GM12878 (cell line): ENCODE data around the gene MS4A6A. TPM values are rescaled to one million over a fixed set of nuclear protein-coding genes. Genes with fewer than 3 reads are reported as not detected.

Experiments used
- BMI1 ChIP-seq: fragments of 450-650 bp; IDR thresholded peaks from 2 replicates; pipeline ENCODE4 v1.6.1; 2016; ENCODE audit warnings: mild to moderate bottlenecking, moderate library complexity, borderline replicate concordance
- CHD1 ChIP-seq: IDR thresholded peaks from 2 replicates; pipeline ENCODE4 v1.6.1; 2012; ENCODE audit warnings: low read depth, low read length, improper control_type of control experiment
- CHD4 ChIP-seq: fragments of 200-600 bp; sonication (generic); IDR thresholded peaks from 2 replicates; pipeline ENCODE4 v1.6.1; 2016; ENCODE audit warnings: mild to moderate bottlenecking
- EZH2 ChIP-seq: IDR thresholded peaks from 2 replicates; pipeline ENCODE4 v1.6.1; 2012; ENCODE audit warnings: low read depth, mild to moderate bottlenecking, control low read depth, inconsistent platforms, low read length, borderline replicate concordance; ENCODE audit not compliant: control insufficient read depth
- GATAD2B ChIP-seq: fragments of 450-650 bp; conservative IDR thresholded peaks from 2 replicates; pipeline ENCODE4 v1.6.1; 2017; ENCODE audit warnings: low read depth, mild to moderate bottlenecking, moderate library complexity
- IKZF2 ChIP-seq, 2 experiments: fragments of 450-650 bp; IDR thresholded peaks; 2 replicates each; pipeline ENCODE4 v1.6.1; 2017; ENCODE audit warnings: mild to moderate bottlenecking in 2 of 2, moderate library complexity in 2 of 2
- IRF3 ChIP-seq: fragments of 450-650 bp; IDR thresholded peaks from 2 replicates; pipeline ENCODE4 v1.6.1; 2014; ENCODE audit warnings: mild to moderate bottlenecking
- MLLT1 ChIP-seq: fragments of 450-650 bp; IDR thresholded peaks from 2 replicates; pipeline ENCODE4 v1.6.1; 2016; ENCODE audit warnings: mild to moderate bottlenecking
- NFXL1 ChIP-seq: fragments of 450-650 bp; IDR thresholded peaks from 2 replicates; pipeline ENCODE4 v1.6.1; 2017; ENCODE audit warnings: antibody characterized with exemption, mild to moderate bottlenecking, borderline replicate concordance
- NR2C1 ChIP-seq: fragments of 450-650 bp; IDR thresholded peaks from 2 replicates; pipeline ENCODE4 v1.6.1; 2017; ENCODE audit warnings: antibody characterized with exemption, mild to moderate bottlenecking, moderate library complexity
- PRDM15 ChIP-seq: fragments of 450-650 bp; formaldehyde crosslinking; IDR thresholded peaks from 2 replicates; pipeline ENCODE4 v1.4.0; 2020; ENCODE audit warnings: mild to moderate bottlenecking, moderate library complexity
- RELB ChIP-seq: fragments of 450-650 bp; IDR thresholded peaks from 2 replicates; pipeline ENCODE4 v1.6.1; 2017; ENCODE audit warnings: low read depth, mild to moderate bottlenecking, moderate library complexity
- STAT1 ChIP-seq: fragments of 450-650 bp; conservative IDR thresholded peaks from 2 replicates; pipeline ENCODE4 v1.6.1; 2014; ENCODE audit warnings: antibody characterized with exemption, mild to moderate bottlenecking
- TCF12 ChIP-seq: IDR thresholded peaks from 2 replicates; pipeline ENCODE4 v1.6.1; 2011; ENCODE audit warnings: low read depth, mild to moderate bottlenecking, low read length
- TCF3 ChIP-seq: IDR thresholded peaks from 2 replicates; pipeline ENCODE4 v1.6.1; 2012; ENCODE audit warnings: low read depth, mild to moderate bottlenecking, low read length, borderline replicate concordance; ENCODE audit not compliant: insufficient read depth
- USF1 ChIP-seq: IDR thresholded peaks from 2 replicates; pipeline ENCODE4 v1.6.1; 2011; ENCODE audit warnings: borderline replicate concordance, low read depth, mild to moderate bottlenecking, moderate library complexity, mixed read lengths, low read length; ENCODE audit not compliant: insufficient read depth; ENCODE audit errors: extremely low read length
- USF2 ChIP-seq: IDR thresholded peaks from 2 replicates; pipeline ENCODE4 v1.6.1; 2011; ENCODE audit warnings: low read depth, low read length, improper control_type of control experiment, borderline replicate concordance
- ZBED1 ChIP-seq: IDR thresholded peaks from 2 replicates; pipeline ENCODE4 v1.6.1; 2016; ENCODE audit warnings: borderline replicate concordance
- polyA plus RNA-seq, 11 experiments: library from polyadenylated mRNA; depleted of rRNA in 4 of 11; unstranded in 6 of 11; stranded (reverse) in 5 of 11; fragments of >200 nt; fragmentation: Nextera tagmentation in 4 of 11; fragmentation: Illumina TruSeq in 1 of 11; extraction: Ambion mirVana in 4 of 11; extraction: Trizol in 1 of 11; gene quantifications; 1 replicate in 1 of 11; 2 replicates in 10 of 11; pipeline versions ENCODE4 v1.2.1 to v1.2.3, GENCODE V29; 2011 to 2016; ENCODE audit warnings: inconsistent platforms in 2 of 11, missing spikeins in 2 of 11, low read depth in 1 of 11
- total RNA-seq, 4 experiments: library from RNA; depleted of rRNA in 3 of 4; stranded (reverse); fragments of >200 nt in 3 of 4; fragmentation: Illumina TruSeq in 1 of 4; extraction: Trizol in 1 of 4; gene quantifications; 2 replicates each; pipeline versions ENCODE4 v1.2.1 to v1.2.3, GENCODE V29; 2013 to 2021

The MS4A6A gene
- total and polyA plus RNA-seq, 10 of the 15 experiments (the other 5 are each of a cell fraction or from before 2014, with no cell fraction given) = 0.75 to 30.7 (median 9.0) TPM

- TF ChIP-seq USF1 (no peak), BMI1 (peak; percentile 72; the same call in 1 of the 2 replicates), RELB (peak; percentile 73), CHD1 (no peak), NR2C1 (no peak), NFXL1 (no peak), GATAD2B (peak; percentile 56; the same call in 1 of the 2 replicates), IRF3 (no peak), CHD4 (no peak), USF2 (no peak), TCF12 (no peak), TCF3 (no peak), MLLT1 (no peak), STAT1 (no peak), ZBED1 (peak; percentile 71; the same call in 1 of the 2 replicates), EZH2 (no peak), IKZF2 (IDR thresholded peaks at IDR 0.05) (peak; percentile 91 to 92), PRDM15 (CRISPR knock-in tag) (no peak)
- TF ChIP-seq, all 136 proteins: peak for 35
Observed at GRCh38 chr11:60204922-60205321, 22.0 kb upstream of the MS4A6A start (continued).
